Panc1 (cell line): ENCODE results near the gene GUCY2F. TPM values are rescaled to one million over a fixed set of nuclear protein-coding genes. Genes with fewer than 3 reads are reported as not detected.

Experiments used
- ATAC-seq: fragments of 200-7000 bp; cut with Tn5 transposase; 2 replicates; pipeline ENCODE4 v1.9.1; 2020; ENCODE audit warnings: mild to moderate bottlenecking, moderate library complexity
- BruUV-seq: library from RNA; stranded (reverse); fragments of 400-500 nt; replicated peaks from 2 replicates; lab custom pipeline; 2021; lab: Mats Ljungman, UMichigan
- CTCF ChIA-PET: fragments of 300-600 bp; sonication (Branson Sonifier 250); formaldehyde crosslinking; loops from one replicate; lab custom pipeline; 2022; ENCODE audit warnings: antibody characterized with exemption; lab: Charles Lee
- POLR2A ChIA-PET: fragments of 300-600 bp; sonication (Branson Sonifier 250); formaldehyde crosslinking; loops from one replicate; lab custom pipeline; 2022; ENCODE audit warnings: antibody characterized with exemption; lab: Charles Lee
- DNase-seq: peaks from one replicate; pipeline ENCODE4 v3.0.0-alpha.2; 2010; ENCODE audit warnings: low read depth, low spot score
- H3K27ac ChIP-seq: 2 replicates; pipeline ENCODE4 v1.5.1; 2011; ENCODE audit warnings: mild to moderate bottlenecking, low read length, inconsistent platforms
- H3K27me3 ChIP-seq: fragments of 200-500 bp; sonication (Bioruptor generic); 2 replicates; pipeline ENCODE4 v1.6.0; 2014; ENCODE audit warnings: low read length, inconsistent platforms; ENCODE audit not compliant: control insufficient read depth, insufficient read depth
- H3K36me3 ChIP-seq: fragments of 200-500 bp; sonication (Bioruptor generic); 2 replicates; pipeline ENCODE4 v1.5.1; 2014; ENCODE audit warnings: inconsistent platforms, mild to moderate bottlenecking, low read length, moderate library complexity; ENCODE audit not compliant: control insufficient read depth, insufficient read depth
- H3K4me1 ChIP-seq: 2 replicates; pipeline ENCODE4 v1.5.1; 2011; ENCODE audit warnings: inconsistent platforms, mild to moderate bottlenecking, low read length, moderate library complexity; ENCODE audit not compliant: control insufficient read depth, insufficient read depth
- H3K4me3 ChIP-seq, 2 experiments: 2 replicates each; pipeline ENCODE4 v1.5.1; 2011 to 2012; ENCODE audit warnings: low read depth in 2 of 2, low read length in 2 of 2, mild to moderate bottlenecking in 2 of 2, inconsistent platforms in 1 of 2, moderate library complexity in 1 of 2
- H3K9me3 ChIP-seq: fragments of 200-500 bp; sonication (Bioruptor generic); 2 replicates; pipeline ENCODE4 v1.5.1; 2014; ENCODE audit warnings: low read depth, mild to moderate bottlenecking, inconsistent platforms, low read length, moderate library complexity; ENCODE audit not compliant: control insufficient read depth, insufficient read depth
- CTCF ChIP-seq: fragments of 450-650 bp; IDR thresholded peaks from 2 replicates; pipeline ENCODE4 v1.5.1; 2017; ENCODE audit warnings: mild to moderate bottlenecking
- REST ChIP-seq, 2 experiments: IDR thresholded peaks; 2 replicates each; pipeline ENCODE4 v1.6.1; 2011 to 2012; ENCODE audit warnings: low read depth in 2 of 2, control low read depth in 1 of 2, low read length in 1 of 2, mild to moderate bottlenecking in 1 of 2, moderate library complexity in 1 of 2; ENCODE audit not compliant: insufficient read depth in 1 of 2
- SIN3A ChIP-seq: IDR thresholded peaks from 2 replicates; pipeline ENCODE4 v1.6.1; 2012; ENCODE audit warnings: low read depth, mild to moderate bottlenecking, low read length, moderate library complexity, borderline replicate concordance; ENCODE audit not compliant: insufficient read depth
- TCF7L2 ChIP-seq: IDR thresholded peaks from 2 replicates; pipeline ENCODE4 v1.6.1; 2011; ENCODE audit warnings: mild to moderate bottlenecking, low read depth, low read length, inconsistent platforms
- in situ Hi-C: cut with HindIII; loops from 2 replicates; pipeline ENCODE4 v1.10.0; 2016; ENCODE audit warnings: low sequenced_read_pairs, low pct_unique_long_range_greater_than_20kb
- intact Hi-C: fragments of 100-400 bp; cut with micrococcal nuclease; formaldehyde crosslinking; loops from one replicate; pipeline ENCODE4 v1.10.0; 2022; ENCODE audit not compliant: unreplicated experiment
- total RNA-seq: library from RNA; stranded (reverse); gene quantifications from one replicate; pipeline ENCODE4 v1.2.1, GENCODE V29; 2021; ENCODE audit not compliant: unreplicated experiment

Gene GUCY2F
- total RNA-seq, 1 experiment from 2014 or later, result not detected

GRCh38 chrX:109346491-109346890 is 135.4 kb downstream of the GUCY2F start:
- no TSS peak for BruUV-seq
- H3K4me1 ChIP-seq, result no peaks in the 10 kb centered on the region
- TF ChIP-seq TCF7L2 (no peak), REST (IDR thresholded peaks at IDR 0.05; ENCODE audit: insufficient read depth in 1 of 2, low read depth in 2 of 2, low read length in 1 of 2) (no peak), SIN3A (no peak), CTCF (no peak)
- no peak overlapping the region for H3K27ac ChIP-seq
- no peak overlapping the region for H3K4me3 ChIP-seq
- no peak for ATAC-seq
- ChIA-PET CTCF (no interaction called here), POLR2A (no interaction called here)
- H3K27me3 ChIP-seq, result no peaks in the 10 kb centered on the region
- H3K9me3 ChIP-seq, result no peaks in the 10 kb centered on the region
- in situ Hi-C loops (no loop called here), intact Hi-C loops (no loop called here)
- H3K36me3 ChIP-seq, result no peaks in the 10 kb centered on the region
- DNase-seq, result no peak

GRCh38 chrX:109345856-109346255 is 136.0 kb downstream of the GUCY2F start:
- no peaks in the 10 kb centered on the region for H3K27me3 ChIP-seq
- H3K4me1 ChIP-seq, result no peaks in the 10 kb centered on the region
- ChIA-PET CTCF (no interaction called here), POLR2A (no interaction called here)
- intact Hi-C loops (no loop called here), in situ Hi-C loops (no loop called here)
- TF ChIP-seq REST (IDR thresholded peaks at IDR 0.05; ENCODE audit: insufficient read depth in 1 of 2, low read depth in 2 of 2, low read length in 1 of 2), result no peak
- TF ChIP-seq TCF7L2, result no peak
- no peak for TF ChIP-seq CTCF
- no peak overlapping the region for H3K4me3 ChIP-seq
- H3K9me3 ChIP-seq, result no peaks in the 10 kb centered on the region
- ATAC-seq (no peak), DNase-seq (no peak)
- no TSS peak for BruUV-seq
- no peak overlapping the region for H3K27ac ChIP-seq
- H3K36me3 ChIP-seq, result no peaks in the 10 kb centered on the region
